C4-2B (cell line): ENCODE measurements around the gene NISCH.

ENCODE experiments used
- H3K27ac ChIP-seq: fragments of 450-650 bp; 2 replicates; pipeline ENCODE4 v1.5.1; 2017
- ZFX ChIP-seq: fragments of 450-650 bp; IDR thresholded peaks from 2 replicates; pipeline ENCODE4 v1.6.1; 2017
- TF ChIP-seq, protein P1 (sequence below): fragments of 450-650 bp; conservative IDR thresholded peaks from 2 replicates; pipeline ENCODE4 v1.5.1; 2017; ENCODE audit warnings: mild to moderate bottlenecking

The NISCH gene

GRCh38 chr3:52440671-52441070 lies 14.7 kb upstream of the NISCH start:
- H3K27ac ChIP-seq, result no peak overlapping the region
- no peak for TF ChIP-seq ZFX

DNA sequence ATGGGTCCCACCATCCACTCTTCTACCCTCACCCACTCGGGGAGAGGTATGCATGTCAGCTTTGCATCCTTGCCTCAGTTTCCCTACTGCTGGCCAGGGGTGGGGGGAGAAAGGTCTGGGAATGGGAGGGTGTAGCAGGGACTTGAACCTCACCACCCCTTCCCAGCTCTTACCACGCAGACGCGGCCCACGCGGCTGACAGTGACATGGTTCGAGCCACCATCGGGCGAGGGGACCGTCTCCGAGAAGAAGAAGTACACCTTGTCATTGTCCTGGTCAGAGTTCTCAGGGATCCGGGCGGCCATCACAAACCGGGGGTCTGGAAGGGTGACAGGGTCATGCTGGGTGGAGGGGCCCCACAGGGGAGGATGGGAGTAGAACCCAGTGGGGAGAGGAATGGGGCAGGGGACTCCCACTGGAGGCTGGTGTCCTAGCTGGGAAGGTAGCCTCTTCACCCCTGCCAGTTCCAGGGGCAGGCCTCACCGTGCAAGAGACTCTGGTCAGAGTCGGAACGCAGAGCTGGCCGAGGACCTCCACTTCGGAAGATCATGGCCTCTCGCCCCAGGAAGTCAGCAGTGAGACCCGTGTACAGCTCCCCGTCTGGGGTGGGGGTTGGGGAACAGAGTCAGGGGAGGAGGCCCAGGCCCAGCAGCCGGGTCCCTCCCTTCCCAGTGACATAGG lies 14.2 kb upstream of the NISCH start:
- TF ChIP-seq, protein P1, sequence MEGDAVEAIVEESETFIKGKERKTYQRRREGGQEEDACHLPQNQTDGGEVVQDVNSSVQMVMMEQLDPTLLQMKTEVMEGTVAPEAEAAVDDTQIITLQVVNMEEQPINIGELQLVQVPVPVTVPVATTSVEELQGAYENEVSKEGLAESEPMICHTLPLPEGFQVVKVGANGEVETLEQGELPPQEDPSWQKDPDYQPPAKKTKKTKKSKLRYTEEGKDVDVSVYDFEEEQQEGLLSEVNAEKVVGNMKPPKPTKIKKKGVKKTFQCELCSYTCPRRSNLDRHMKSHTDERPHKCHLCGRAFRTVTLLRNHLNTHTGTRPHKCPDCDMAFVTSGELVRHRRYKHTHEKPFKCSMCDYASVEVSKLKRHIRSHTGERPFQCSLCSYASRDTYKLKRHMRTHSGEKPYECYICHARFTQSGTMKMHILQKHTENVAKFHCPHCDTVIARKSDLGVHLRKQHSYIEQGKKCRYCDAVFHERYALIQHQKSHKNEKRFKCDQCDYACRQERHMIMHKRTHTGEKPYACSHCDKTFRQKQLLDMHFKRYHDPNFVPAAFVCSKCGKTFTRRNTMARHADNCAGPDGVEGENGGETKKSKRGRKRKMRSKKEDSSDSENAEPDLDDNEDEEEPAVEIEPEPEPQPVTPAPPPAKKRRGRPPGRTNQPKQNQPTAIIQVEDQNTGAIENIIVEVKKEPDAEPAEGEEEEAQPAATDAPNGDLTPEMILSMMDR, result no peak
- no peak for TF ChIP-seq ZFX
- H3K27ac ChIP-seq, result no peak overlapping the region

- H3K27ac ChIP-seq, result no peak overlapping the region
- TF ChIP-seq, protein P1, result no peak
- TF ChIP-seq ZFX, result no peak
These were observed 13.6 kb upstream of the NISCH start for GRCh38 chr3:52441772-52442332.

- no peak overlapping the region for H3K27ac ChIP-seq
- TF ChIP-seq ZFX, result no peak
- TF ChIP-seq, protein P1, result no peak
These were observed 12.8 kb upstream of the NISCH start for GRCh38 chr3:52442409-52443267.

DNA sequence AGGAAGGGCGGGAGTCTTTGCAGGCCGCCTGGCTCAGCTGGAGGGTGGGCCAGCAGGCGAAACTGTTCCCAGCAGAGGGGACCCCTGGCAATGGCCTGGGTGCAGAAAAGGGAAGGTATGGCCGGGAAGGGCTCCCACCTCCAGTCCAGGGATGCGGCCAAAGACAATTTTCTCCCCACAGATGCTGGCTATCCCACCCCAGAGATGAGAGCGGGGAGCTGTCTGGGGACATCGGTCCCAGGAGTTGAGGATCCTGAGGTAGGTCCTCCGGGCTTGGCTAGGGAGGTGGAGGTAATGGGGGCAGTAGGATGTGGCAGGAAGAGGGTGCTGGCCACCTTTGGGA lies 12.2 kb upstream of the NISCH start:
- H3K27ac ChIP-seq, result no peak overlapping the region
- TF ChIP-seq, protein P1, result no peak
- no peak for TF ChIP-seq ZFX

GRCh38 chr3:52443791-52444687 lies 11.4 kb upstream of the NISCH start:
- TF ChIP-seq ZFX, result no peak
- TF ChIP-seq, protein P1, result no peak
- H3K27ac ChIP-seq, result peak overlapping the region; percentile 26; the same call in 1 of the 2 replicates
